ENCODE results near the gene GFRA1. TPM values are rescaled to one million over a fixed set of nuclear protein-coding genes. Genes with fewer than 3 reads are reported as not detected.

Gene GFRA1
- total and polyA plus RNA-seq, 5 donors: 2.7 to 8.3 (median 6.8) TPM

DNA sequence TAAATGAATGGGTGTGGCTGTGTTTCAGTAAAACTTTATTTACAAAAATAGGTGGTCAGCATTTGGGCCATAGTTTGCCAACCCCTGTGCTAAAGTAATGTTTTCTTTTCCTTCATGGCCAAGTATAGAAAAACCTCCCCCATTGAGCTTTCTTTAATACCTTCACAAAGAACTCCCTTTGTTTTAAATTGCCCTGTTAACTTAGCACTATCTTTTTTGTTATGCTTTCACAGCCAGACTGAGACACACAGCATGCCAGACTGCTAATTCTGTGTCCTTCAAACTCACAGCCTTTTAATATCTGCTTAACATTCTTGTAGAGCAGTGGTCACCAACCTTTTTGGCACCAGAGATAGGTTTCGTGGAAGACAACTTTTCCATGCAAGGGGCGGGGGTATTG, 78.0 kb downstream of the GFRA1 start:
- Histone ChIP-seq H3K4me3 (ENCODE audit: low read length) (no peak overlapping the region), H3K27ac (ENCODE audit: low read length) (no peak overlapping the region), H3K9me3 (ENCODE audit: control insufficient read depth, low read length) (no peaks in the 10 kb centered on the region), H3K4me1 (ENCODE audit: control insufficient read depth, insufficient read depth, low read length) (no peaks in the 10 kb centered on the region), H3K27me3 (ENCODE audit: control insufficient read depth, insufficient read depth) (no peaks in the 10 kb centered on the region)
- 88% methylated on average over 2 of the region's 2 CpGs for WGBS
- ATAC-seq (no peak), DNase-seq (no peak)
- intact Hi-C loops (cut with DNase I): no loop called here

DNA sequence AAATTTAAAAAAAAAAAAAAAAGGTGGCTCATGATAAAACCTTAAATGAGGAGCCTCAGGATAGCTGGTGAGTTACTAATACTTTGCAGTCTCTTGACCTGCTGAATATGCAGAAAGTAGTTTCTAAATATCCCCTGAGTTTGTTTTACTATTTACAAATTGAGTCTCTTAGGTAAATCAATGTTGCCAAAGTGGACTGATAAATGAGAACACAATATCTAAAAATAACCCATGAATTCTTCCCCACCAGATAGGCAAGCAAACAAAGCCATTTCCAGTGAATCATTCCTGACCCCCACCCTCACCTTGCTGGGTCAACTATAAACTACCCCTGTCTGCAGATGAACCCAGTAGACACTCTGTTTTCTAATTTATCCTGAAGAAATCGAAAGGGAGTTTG, 78.9 kb downstream of the GFRA1 start:
- 85% methylated on average over 1 of the region's 1 CpG for WGBS

DNA sequence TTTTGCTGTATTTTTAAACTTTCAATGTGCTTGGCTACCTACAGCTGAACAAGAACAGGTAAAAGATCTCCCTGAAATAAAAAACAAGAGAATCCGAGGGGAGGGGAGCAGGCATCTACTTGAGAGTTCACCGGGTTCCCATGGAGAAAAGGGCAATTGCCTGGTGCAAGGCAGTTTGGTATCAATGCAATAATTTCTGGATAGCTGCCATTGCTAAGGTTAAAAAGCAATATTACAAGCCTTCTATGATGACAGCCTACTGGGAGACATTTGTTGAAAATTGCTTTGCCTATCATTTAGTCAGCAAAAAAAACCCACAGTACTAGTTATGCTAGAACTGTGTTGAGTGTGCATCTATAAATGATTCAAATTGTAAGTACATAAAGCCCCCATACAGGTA, 82.1 kb downstream of the GFRA1 start:
- Histone ChIP-seq H3K27me3 (ENCODE audit: control insufficient read depth, insufficient read depth) (no peaks in the 10 kb centered on the region), H3K9me3 (ENCODE audit: control insufficient read depth, low read length) (no peaks in the 10 kb centered on the region), H3K27ac (ENCODE audit: low read length) (no peak overlapping the region), H3K4me1 (ENCODE audit: control insufficient read depth, insufficient read depth, low read length) (no peaks in the 10 kb centered on the region), H3K4me3 (ENCODE audit: low read length) (no peak overlapping the region)
- 88% methylated on average over 2 of the region's 2 CpGs for WGBS
- intact Hi-C loops (cut with DNase I): no loop called here
- ATAC-seq (no peak), DNase-seq (no peak)

More for the DNA sequence above, 78.9 kb downstream of the GFRA1 start:
- H3K27me3 ChIP-seq (ENCODE audit: control insufficient read depth, insufficient read depth): no peaks in the 10 kb centered on the region
- no peak overlapping the region for H3K27ac ChIP-seq (ENCODE audit: low read length)
- no peak overlapping the region for H3K4me3 ChIP-seq (ENCODE audit: low read length)
- H3K4me1 ChIP-seq (ENCODE audit: control insufficient read depth, insufficient read depth, low read length): no peaks in the 10 kb centered on the region
- intact Hi-C loops (cut with DNase I): no loop called here
- no peaks in the 10 kb centered on the region for H3K9me3 ChIP-seq (ENCODE audit: control insufficient read depth, low read length)
- no peak for ATAC-seq
- no peak for DNase-seq

DNA sequence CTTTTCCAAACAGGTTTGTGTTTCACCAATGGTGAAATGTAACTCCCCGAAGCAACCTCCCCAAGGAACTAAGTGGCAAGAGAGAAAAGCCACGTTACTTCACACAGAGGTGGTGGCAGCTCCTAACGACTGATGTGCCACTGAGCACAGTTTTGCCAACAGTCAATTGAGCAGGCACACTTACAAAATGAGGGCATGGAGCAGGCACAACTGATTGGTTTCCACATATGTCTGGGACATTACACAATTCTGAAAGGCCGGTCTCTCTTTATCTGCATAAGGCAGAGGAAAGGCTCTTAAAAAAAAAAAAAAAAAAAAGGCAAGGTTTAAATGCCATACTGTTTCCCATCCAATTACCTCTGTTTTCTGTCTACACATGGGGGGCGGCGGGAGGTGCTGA, 86.7 kb downstream of the GFRA1 start:
- intact Hi-C loops (cut with DNase I): no loop called here
- no peaks in the 10 kb centered on the region for H3K27me3 ChIP-seq (ENCODE audit: control insufficient read depth, insufficient read depth)
- ATAC-seq (no peak), DNase-seq (no peak)
- no peak overlapping the region for H3K4me3 ChIP-seq (ENCODE audit: low read length)
- WGBS: 80% methylated on average over 6 of the region's 6 CpGs
- H3K27ac ChIP-seq (ENCODE audit: low read length): no peak overlapping the region
- no peaks in the 10 kb centered on the region for H3K4me1 ChIP-seq (ENCODE audit: control insufficient read depth, insufficient read depth, low read length)
- H3K9me3 ChIP-seq (ENCODE audit: control insufficient read depth, low read length): no peaks in the 10 kb centered on the region

DNA sequence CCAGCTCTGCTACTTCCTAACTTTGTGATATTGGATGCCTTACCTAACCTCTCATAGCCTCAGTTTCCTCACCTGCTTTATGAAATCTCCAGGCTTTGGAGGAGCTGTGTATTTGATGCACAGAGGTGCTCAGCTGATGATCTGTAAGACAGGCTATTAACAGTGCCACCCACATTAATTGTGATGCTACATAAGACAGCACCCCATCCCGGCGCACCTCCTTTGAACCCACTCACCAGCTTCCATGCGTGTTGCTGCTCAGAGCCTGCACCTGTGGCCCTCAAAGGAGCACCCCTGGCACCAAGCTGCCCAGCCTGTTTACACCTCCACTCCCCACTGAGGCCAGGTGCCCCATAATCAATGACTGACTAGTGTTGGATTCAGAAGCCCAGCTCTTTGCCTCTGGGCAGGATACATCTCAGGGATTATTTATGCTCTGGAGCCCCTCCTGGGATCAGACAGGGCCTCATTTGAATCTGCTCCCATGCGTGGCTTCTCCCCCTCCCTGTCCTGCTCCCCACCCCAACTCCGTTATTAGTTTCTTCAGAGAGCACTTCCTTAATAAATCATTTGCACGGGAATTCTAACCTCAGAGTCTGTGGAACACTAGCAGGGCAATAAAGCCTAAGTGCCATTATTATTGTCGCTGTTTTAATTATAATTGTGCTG, 87.7 kb downstream of the GFRA1 start:
- no peak overlapping the region for H3K27ac ChIP-seq (ENCODE audit: low read length)
- ATAC-seq (no peak), DNase-seq (no peak)
- no peaks in the 10 kb centered on the region for H3K9me3 ChIP-seq (ENCODE audit: control insufficient read depth, low read length)
- intact Hi-C loops (cut with DNase I): no loop called here
- 83% methylated on average over 7 of the region's 7 CpGs for WGBS
- no peak overlapping the region for H3K4me3 ChIP-seq (ENCODE audit: low read length)
- H3K4me1 ChIP-seq (ENCODE audit: control insufficient read depth, insufficient read depth, low read length): no peaks in the 10 kb centered on the region
- H3K27me3 ChIP-seq (ENCODE audit: control insufficient read depth, insufficient read depth): no peaks in the 10 kb centered on the region

DNA sequence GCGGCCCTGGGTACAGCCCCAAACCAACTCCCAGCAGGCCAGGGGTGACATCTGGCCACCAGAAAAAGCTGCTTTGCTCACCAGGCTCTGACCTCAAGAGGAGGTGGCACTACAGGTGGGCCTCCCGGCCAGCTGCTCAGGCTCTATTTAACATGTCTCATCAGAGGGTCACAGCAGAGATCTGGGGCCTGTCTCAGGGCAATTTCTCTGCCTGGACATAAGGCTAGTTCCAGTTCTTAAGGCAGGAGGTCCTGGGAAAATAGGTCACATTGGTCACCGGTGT, 88.6 kb downstream of the GFRA1 start:
- no peak overlapping the region for H3K27ac ChIP-seq (ENCODE audit: low read length)
- no peaks in the 10 kb centered on the region for H3K9me3 ChIP-seq (ENCODE audit: control insufficient read depth, low read length)
- WGBS: 86% methylated on average over 3 of the region's 3 CpGs
- H3K4me3 ChIP-seq (ENCODE audit: low read length): no peak overlapping the region
- ATAC-seq (no peak), DNase-seq (no peak)
- no peaks in the 10 kb centered on the region for H3K27me3 ChIP-seq (ENCODE audit: control insufficient read depth, insufficient read depth)
- intact Hi-C loops (cut with DNase I): no loop called here
- H3K4me1 ChIP-seq (ENCODE audit: control insufficient read depth, insufficient read depth, low read length): no peaks in the 10 kb centered on the region

DNA sequence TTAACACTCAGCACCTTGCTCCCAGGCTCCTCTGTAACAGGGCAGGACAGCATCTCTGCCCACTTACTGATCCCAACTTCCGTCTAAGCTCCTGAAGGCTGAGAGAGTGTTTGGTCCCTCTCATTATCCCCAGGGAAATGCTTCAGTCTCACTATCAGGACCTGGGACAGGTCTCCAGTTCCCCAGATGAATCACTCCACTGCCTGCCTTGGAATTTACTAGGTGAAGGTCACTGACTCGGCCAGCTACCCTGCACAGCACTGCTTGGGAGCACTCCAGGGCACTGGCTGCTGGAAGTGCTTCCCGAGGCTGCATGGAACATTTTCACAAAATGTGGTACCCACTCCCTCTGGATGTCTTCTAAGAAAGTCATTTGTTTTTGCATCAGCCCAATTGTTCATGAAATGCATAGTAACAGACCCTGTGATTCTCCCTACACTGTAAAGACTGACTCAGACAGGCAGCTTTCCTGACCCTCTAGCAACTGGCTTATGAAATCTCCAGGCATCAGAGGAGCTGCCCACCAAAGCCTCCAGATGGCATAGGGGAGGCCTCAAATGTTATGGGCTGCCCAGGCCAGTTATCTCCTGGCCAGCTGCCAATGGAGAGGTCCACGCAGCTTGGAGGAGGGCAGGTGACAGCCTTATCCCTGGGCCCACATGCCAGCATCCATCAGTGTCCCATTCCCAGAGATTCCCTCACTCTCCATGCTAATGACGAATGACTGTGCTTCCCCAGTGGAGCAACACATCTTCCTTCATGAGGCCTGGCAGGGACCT, 89.1 kb downstream of the GFRA1 start:
- WGBS: 42% methylated on average over 5 of the region's 5 CpGs
- H3K9me3 ChIP-seq (ENCODE audit: control insufficient read depth, low read length): no peaks in the 10 kb centered on the region
- H3K4me1 ChIP-seq (ENCODE audit: control insufficient read depth, insufficient read depth, low read length): no peaks in the 10 kb centered on the region
- peak in 1 of 2 donors; percentile 49 for ATAC-seq
- DNase-seq: no peak
- H3K27ac ChIP-seq (ENCODE audit: low read length): no peak overlapping the region
- intact Hi-C loops (cut with DNase I): no loop called here
- no peak overlapping the region for H3K4me3 ChIP-seq (ENCODE audit: low read length)
- H3K27me3 ChIP-seq (ENCODE audit: control insufficient read depth, insufficient read depth): no peaks in the 10 kb centered on the region

DNA sequence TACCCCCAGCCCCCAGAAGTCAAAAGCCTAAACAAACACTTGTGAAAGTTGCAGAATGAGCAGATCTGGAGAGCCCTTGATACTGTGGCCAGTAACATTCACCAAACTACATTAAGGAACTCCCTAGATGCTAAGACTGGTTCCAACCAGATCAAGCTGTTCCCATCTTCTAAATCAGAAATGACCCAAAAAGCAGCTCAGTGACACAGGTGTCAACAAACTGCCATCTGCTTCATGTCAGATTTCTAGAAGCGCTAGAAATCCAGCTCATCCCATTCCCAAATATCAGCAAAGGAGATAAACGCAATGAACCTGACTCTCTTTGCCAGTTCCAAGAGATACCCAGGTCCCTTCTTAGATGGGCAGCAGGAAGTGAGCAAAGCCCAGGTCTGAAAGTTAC, 90.6 kb downstream of the GFRA1 start:
- Histone ChIP-seq H3K9me3 (ENCODE audit: control insufficient read depth, low read length) (no peaks in the 10 kb centered on the region), H3K4me1 (ENCODE audit: control insufficient read depth, insufficient read depth, low read length) (no peaks in the 10 kb centered on the region), H3K4me3 (ENCODE audit: low read length) (no peak overlapping the region), H3K27me3 (ENCODE audit: control insufficient read depth, insufficient read depth) (no peaks in the 10 kb centered on the region), H3K27ac (ENCODE audit: low read length) (no peak overlapping the region)
- no peak for ATAC-seq
- no peak for DNase-seq
- WGBS: 91% methylated on average over 2 of the region's 2 CpGs
- intact Hi-C loops (cut with DNase I): no loop called here

DNA sequence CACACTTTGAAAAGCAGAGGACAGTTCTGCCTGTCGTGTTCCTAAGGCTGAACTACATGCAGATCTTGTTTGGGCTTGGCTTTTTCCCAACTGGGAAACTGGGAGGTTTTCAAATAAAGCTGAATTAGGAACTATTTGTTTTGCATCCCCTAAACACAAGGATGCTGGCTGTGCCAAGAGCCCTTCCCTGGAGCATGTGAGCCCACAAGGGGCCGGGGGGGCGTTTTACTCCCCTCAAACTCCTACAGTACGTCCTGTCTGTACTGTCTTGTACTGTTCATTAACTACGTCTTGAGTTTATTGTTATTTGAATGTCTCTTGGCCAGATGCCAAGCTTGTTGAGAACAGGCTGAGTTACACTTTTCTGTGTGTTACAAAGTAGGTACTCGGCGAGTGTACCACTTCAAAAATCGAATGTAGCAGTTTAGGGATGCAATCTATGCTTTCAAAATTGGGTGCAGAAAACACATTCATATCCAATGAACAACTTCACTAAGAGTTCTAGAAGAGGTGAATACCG, 94.9 kb downstream of the GFRA1 start:
- intact Hi-C loops (cut with DNase I): no loop called here
- H3K9me3 ChIP-seq (ENCODE audit: control insufficient read depth, low read length): no peaks in the 10 kb centered on the region
- H3K27me3 ChIP-seq (ENCODE audit: control insufficient read depth, insufficient read depth): no peaks in the 10 kb centered on the region
- WGBS: 45% methylated on average over 9 of the region's 9 CpGs
- ATAC-seq (peak in 1 of 2 donors; percentile 26), DNase-seq (no peak)
- H3K27ac ChIP-seq (ENCODE audit: low read length): no peak overlapping the region
- H3K4me1 ChIP-seq (ENCODE audit: control insufficient read depth, insufficient read depth, low read length): no peaks in the 10 kb centered on the region
- H3K4me3 ChIP-seq (ENCODE audit: low read length): no peak overlapping the region

DNA sequence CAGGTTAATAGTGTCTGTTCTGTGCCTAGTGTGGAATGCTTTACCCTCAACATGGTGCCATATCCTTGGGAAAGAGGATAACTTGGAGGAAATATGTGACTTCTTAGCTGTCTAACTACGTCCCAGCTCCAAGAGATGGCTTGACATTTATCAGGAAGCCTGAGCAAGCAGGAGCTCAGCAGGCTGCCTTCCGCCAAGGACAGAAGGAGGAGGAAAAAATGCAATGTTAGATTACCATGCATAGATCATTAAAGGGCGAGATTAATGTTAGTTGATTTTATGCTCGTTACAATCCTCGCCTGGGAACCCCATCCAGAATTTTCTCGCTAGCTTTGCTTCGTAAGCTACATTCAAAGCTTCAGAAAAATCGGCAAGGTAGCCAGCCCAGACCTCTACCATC, 97.8 kb downstream of the GFRA1 start:
- Histone ChIP-seq H3K4me3 (ENCODE audit: low read length) (no peak overlapping the region), H3K27me3 (ENCODE audit: control insufficient read depth, insufficient read depth) (no peaks in the 10 kb centered on the region), H3K9me3 (ENCODE audit: control insufficient read depth, low read length) (no peaks in the 10 kb centered on the region), H3K4me1 (ENCODE audit: control insufficient read depth, insufficient read depth, low read length) (no peaks in the 10 kb centered on the region), H3K27ac (ENCODE audit: low read length) (no peak overlapping the region)
- DNase-seq (no peak), ATAC-seq (no peak)
- intact Hi-C loops (cut with DNase I): no loop called here
- 89% methylated on average over 8 of the region's 8 CpGs for WGBS

DNA sequence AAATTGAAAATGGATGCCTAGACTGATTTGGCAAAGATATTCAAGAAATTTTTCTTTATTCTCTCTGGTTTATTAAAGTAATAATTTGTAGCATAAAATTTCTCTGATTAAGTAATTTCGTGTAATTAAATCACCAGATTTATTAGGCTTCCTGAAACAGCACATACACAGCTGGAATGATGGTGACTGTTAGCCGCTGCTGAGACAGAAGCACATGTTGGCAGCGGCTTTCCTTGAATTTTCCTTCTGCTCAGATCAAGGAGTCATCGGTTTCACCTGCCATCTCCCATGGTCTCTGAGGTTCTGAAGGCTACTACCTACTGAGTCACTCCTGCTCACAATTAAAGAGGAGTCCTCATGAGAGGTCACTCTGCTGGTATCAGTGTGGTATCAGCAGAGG, 101.5 kb downstream of the GFRA1 start:
- WGBS: 90% methylated on average over 4 of the region's 4 CpGs
- H3K4me1 ChIP-seq (ENCODE audit: control insufficient read depth, insufficient read depth, low read length): no peaks in the 10 kb centered on the region
- H3K9me3 ChIP-seq (ENCODE audit: control insufficient read depth, low read length): no peaks in the 10 kb centered on the region
- intact Hi-C loops (cut with DNase I): no loop called here
- ATAC-seq (no peak), DNase-seq (no peak)
- no peak overlapping the region for H3K27ac ChIP-seq (ENCODE audit: low read length)
- no peak overlapping the region for H3K4me3 ChIP-seq (ENCODE audit: low read length)
- H3K27me3 ChIP-seq (ENCODE audit: control insufficient read depth, insufficient read depth): no peaks in the 10 kb centered on the region
